Fibroblast of lung (primary cell): Measurements from ENCODE around the gene RPS6KL1.

Source experiments
- EZH2 ChIP-seq: IDR thresholded peaks from 2 replicates; pipeline ENCODE4 v1.5.1; 2012; ENCODE audit warnings: low read length, control low read depth, mild to moderate bottlenecking; ENCODE audit errors: missing control alignments
- TF ChIP-seq, protein P1 (sequence below), 2 donors: IDR thresholded peaks in 1 of 2; conservative IDR thresholded peaks in 1 of 2; 1 replicate in 1 of 2; 2 replicates in 1 of 2; pipeline ENCODE4 v1.5.1; 2011 to 2012; ENCODE audit warnings: low read length in 2 of 2, control low read depth in 1 of 2, inconsistent platforms in 1 of 2, low read depth in 1 of 2, mild to moderate bottlenecking in 1 of 2

DNA sequence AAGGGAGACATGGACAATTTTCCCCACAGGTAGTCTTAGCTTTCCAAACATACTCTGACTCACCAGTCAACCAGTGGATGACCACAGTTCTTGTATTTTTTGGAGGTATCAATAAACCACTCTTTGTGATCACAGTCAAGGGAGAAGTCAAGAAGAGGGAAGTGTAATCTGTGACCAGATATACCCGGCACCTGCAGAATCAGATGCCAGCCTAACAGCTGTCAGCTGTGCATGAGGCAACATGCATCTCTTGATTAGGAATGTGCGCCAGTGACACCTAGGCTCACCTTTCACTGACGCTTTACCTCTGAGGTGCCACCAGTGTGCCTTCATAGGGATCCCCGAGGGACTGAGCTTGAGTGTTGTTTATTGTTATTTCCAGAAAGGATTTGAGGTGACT is 67.1 kb downstream of the RPS6KL1 start:
- no peak for TF ChIP-seq EZH2
- TF ChIP-seq, protein P1, sequence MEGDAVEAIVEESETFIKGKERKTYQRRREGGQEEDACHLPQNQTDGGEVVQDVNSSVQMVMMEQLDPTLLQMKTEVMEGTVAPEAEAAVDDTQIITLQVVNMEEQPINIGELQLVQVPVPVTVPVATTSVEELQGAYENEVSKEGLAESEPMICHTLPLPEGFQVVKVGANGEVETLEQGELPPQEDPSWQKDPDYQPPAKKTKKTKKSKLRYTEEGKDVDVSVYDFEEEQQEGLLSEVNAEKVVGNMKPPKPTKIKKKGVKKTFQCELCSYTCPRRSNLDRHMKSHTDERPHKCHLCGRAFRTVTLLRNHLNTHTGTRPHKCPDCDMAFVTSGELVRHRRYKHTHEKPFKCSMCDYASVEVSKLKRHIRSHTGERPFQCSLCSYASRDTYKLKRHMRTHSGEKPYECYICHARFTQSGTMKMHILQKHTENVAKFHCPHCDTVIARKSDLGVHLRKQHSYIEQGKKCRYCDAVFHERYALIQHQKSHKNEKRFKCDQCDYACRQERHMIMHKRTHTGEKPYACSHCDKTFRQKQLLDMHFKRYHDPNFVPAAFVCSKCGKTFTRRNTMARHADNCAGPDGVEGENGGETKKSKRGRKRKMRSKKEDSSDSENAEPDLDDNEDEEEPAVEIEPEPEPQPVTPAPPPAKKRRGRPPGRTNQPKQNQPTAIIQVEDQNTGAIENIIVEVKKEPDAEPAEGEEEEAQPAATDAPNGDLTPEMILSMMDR (conservative IDR thresholded peaks at IDR 0.05 in 1 of 2, IDR thresholded peaks at IDR 0.05 in 1 of 2; ENCODE audit: low read depth in 1 of 2, low read length in 2 of 2) = no peak
